Parathyroid adenoma (tissue), 2 donors: ENCODE data around the gene TRAPPC1.

Experiments
- H2AFZ ChIP-seq: fragments of 300-600 bp; sonication (generic); one replicate; pipeline ENCODE4 v1.7.0; 2017; ENCODE audit warnings: antibody characterized with exemption, mild to moderate bottlenecking
- H3K27ac ChIP-seq: fragments of 300-600 bp; sonication (generic); one replicate; pipeline ENCODE4 v1.7.0; 2017
- H3K27me3 ChIP-seq: fragments of 300-600 bp; sonication (generic); one replicate; pipeline ENCODE4 v1.7.0; 2017; ENCODE audit warnings: low read length; ENCODE audit not compliant: control insufficient read depth, insufficient read depth
- H3K36me3 ChIP-seq: fragments of 300-600 bp; sonication (generic); one replicate; pipeline ENCODE4 v1.7.0; 2017; ENCODE audit warnings: low read length; ENCODE audit not compliant: control insufficient read depth, insufficient read depth
- H3K4me1 ChIP-seq: fragments of 300-600 bp; sonication (generic); one replicate; pipeline ENCODE4 v1.7.0; 2017; ENCODE audit warnings: control low read depth
- H3K4me2 ChIP-seq: fragments of 300-600 bp; sonication (generic); one replicate; pipeline ENCODE4 v1.7.0; 2017; ENCODE audit warnings: low read length
- H3K4me3 ChIP-seq: fragments of 300-600 bp; sonication (generic); one replicate; pipeline ENCODE4 v1.7.0; 2017; ENCODE audit warnings: low read depth, low read length
- H3K79me2 ChIP-seq: fragments of 300-600 bp; sonication (generic); one replicate; pipeline ENCODE4 v1.7.0; 2017; ENCODE audit warnings: control low read depth
- H3K9ac ChIP-seq: fragments of 300-600 bp; sonication (generic); one replicate; pipeline ENCODE4 v1.7.0; 2017; ENCODE audit warnings: mild to moderate bottlenecking
- H3K9me3 ChIP-seq: fragments of 300-600 bp; sonication (generic); one replicate; pipeline ENCODE4 v1.7.0; 2017; ENCODE audit warnings: low read length; ENCODE audit not compliant: control insufficient read depth
- CTCF ChIP-seq: fragments of 300-600 bp; sonication (generic); IDR thresholded peaks from one replicate; pipeline ENCODE4 v1.7.0; 2017; ENCODE audit warnings: antibody characterized with exemption, mild to moderate bottlenecking
- donor health status: primary hyperparathyroidism.

Gene TRAPPC1

GRCh38 chr17:7882629-7883028, 49.1 kb downstream of the TRAPPC1 start:
- no peak overlapping the region for H3K9ac ChIP-seq
- no peaks in the 10 kb centered on the region for H3K79me2 ChIP-seq
- peak overlapping the region; percentile 73 for H3K27ac ChIP-seq
- H3K27me3 ChIP-seq, result no peaks in the 10 kb centered on the region
- H3K4me2 ChIP-seq, result no peak overlapping the region
- no peak for TF ChIP-seq CTCF
- no peaks in the 10 kb centered on the region for H3K36me3 ChIP-seq
- peaks cover 12% of the 10 kb centered on the region for H3K4me1 ChIP-seq
- no peak overlapping the region for H2AFZ ChIP-seq
- no peaks in the 10 kb centered on the region for H3K9me3 ChIP-seq
- H3K4me3 ChIP-seq, result no peak overlapping the region

GRCh38 chr17:7882068-7882467, 49.7 kb downstream of the TRAPPC1 start:
- Histone ChIP-seq H3K4me1 (peaks cover 11% of the 10 kb centered on the region), H2AFZ (peak overlapping the region; percentile 7), H3K4me2 (no peak overlapping the region), H3K36me3 (no peaks in the 10 kb centered on the region), H3K9ac (no peak overlapping the region), H3K27ac (peak overlapping the region; percentile 73), H3K79me2 (no peaks in the 10 kb centered on the region), H3K4me3 (no peak overlapping the region), H3K27me3 (no peaks in the 10 kb centered on the region), H3K9me3 (no peaks in the 10 kb centered on the region)
- TF ChIP-seq CTCF, result no peak

GRCh38 chr17:7881276-7882054, 50.3 kb downstream of the TRAPPC1 start:
- peaks cover 8% of the 10 kb centered on the region for H3K4me1 ChIP-seq
- H3K27me3 ChIP-seq, result no peaks in the 10 kb centered on the region
- no peaks in the 10 kb centered on the region for H3K79me2 ChIP-seq
- H3K36me3 ChIP-seq, result no peaks in the 10 kb centered on the region
- H2AFZ ChIP-seq, result no peak overlapping the region
- H3K4me2 ChIP-seq, result no peak overlapping the region
- no peak overlapping the region for H3K9ac ChIP-seq
- H3K27ac ChIP-seq, result peak overlapping the region; percentile 73
- TF ChIP-seq CTCF, result no peak
- no peak overlapping the region for H3K4me3 ChIP-seq
- no peaks in the 10 kb centered on the region for H3K9me3 ChIP-seq
